H1 (cell line): ENCODE results near the gene PDE1C. TPM values are rescaled to one million over a fixed set of nuclear protein-coding genes. Genes with fewer than 3 reads are reported as not detected.

Experiments
- CTCF ChIA-PET: fragments of 300-600 bp; sonication (Branson Sonifier 250); formaldehyde crosslinking; loops from one replicate; lab custom pipeline; 2021; ENCODE audit not compliant: partially characterized antibody; lab: Charles Lee
- POLR2A ChIA-PET: fragments of 300-600 bp; sonication (Branson Sonifier 250); formaldehyde crosslinking; loops from one replicate; lab custom pipeline; 2021; ENCODE audit warnings: inconsistent platforms; ENCODE audit not compliant: partially characterized antibody; lab: Charles Lee
- DNase-seq, 2 experiments: peaks; one replicate each; pipeline versions ENCODE4 v3.0.0 to v3.0.0-alpha.2; 2010 to 2022; ENCODE audit warnings: low spot score in 2 of 2, low read depth in 1 of 2, mixed read lengths in 1 of 2
- FAIRE-seq: peaks from 2 replicates; lab custom pipeline; 2011; peaks lifted over from hg19 to GRCh38; lab: Jason Lieb, UNC
- H2AFZ ChIP-seq: 2 replicates; pipeline ENCODE4 v1.8.1; 2012; ENCODE audit warnings: low read length, inconsistent platforms
- H2AK5ac ChIP-seq: 2 replicates; pipeline ENCODE4 v1.6.1; 2013; ENCODE audit warnings: low read depth, low read length
- H2BK120ac ChIP-seq: replicated peaks from 2 replicates; pipeline ENCODE3; 2013; ENCODE audit warnings: low read depth, low read length, inconsistent platforms
- H2BK12ac ChIP-seq: 2 replicates; pipeline ENCODE4 v1.6.1; 2013; ENCODE audit warnings: low read depth, low read length
- H2BK15ac ChIP-seq: 2 replicates; pipeline ENCODE4 v1.6.1; 2013; ENCODE audit warnings: low read length
- H2BK20ac ChIP-seq: 2 replicates; pipeline ENCODE4 v1.6.1; 2013; ENCODE audit warnings: low read length
- H2BK5ac ChIP-seq: 2 replicates; pipeline ENCODE4 v1.6.1; 2013; ENCODE audit warnings: low read depth, low read length
- H3K14ac ChIP-seq: 2 replicates; pipeline ENCODE4 v1.6.1; 2013; ENCODE audit warnings: inconsistent platforms; ENCODE audit not compliant: insufficient read length
- H3K18ac ChIP-seq: 2 replicates; pipeline ENCODE4 v1.6.1; 2013; ENCODE audit warnings: low read length; ENCODE audit errors: extremely low read depth
- H3K23ac ChIP-seq: 2 replicates; pipeline ENCODE4 v1.6.1; 2013; ENCODE audit warnings: inconsistent platforms; ENCODE audit not compliant: insufficient read length
- H3K23me2 ChIP-seq: 2 replicates; pipeline ENCODE4 v1.6.1; 2013; ENCODE audit warnings: low read depth, low read length
- H3K27ac ChIP-seq: 2 replicates; pipeline ENCODE4 v1.6.1; 2011; ENCODE audit warnings: low read depth, low read length, inconsistent platforms
- H3K27me3 ChIP-seq, 4 experiments: replicated peaks in 1 of 4; 1 replicate in 1 of 4; 2 replicates in 3 of 4; pipeline versions ENCODE4 v1.6.1 to v1.8.1; 2011 to 2013; ENCODE audit warnings: low read length in 3 of 4, mild to moderate bottlenecking in 3 of 4, inconsistent platforms in 2 of 4, mixed read lengths in 2 of 4, moderate library complexity in 1 of 4; ENCODE audit not compliant: control insufficient read depth in 3 of 4, insufficient read depth in 3 of 4; ENCODE audit errors: extremely low read depth in 1 of 4
- H3K36me3 ChIP-seq, 4 experiments: 2 replicates each; pipeline versions ENCODE4 v1.6.1 to v1.8.1; 2011 to 2013; ENCODE audit warnings: mild to moderate bottlenecking in 4 of 4, low read length in 3 of 4, moderate library complexity in 2 of 4, control low read depth in 1 of 4, inconsistent platforms in 1 of 4; ENCODE audit not compliant: insufficient read depth in 4 of 4, control insufficient read depth in 2 of 4
- H3K4ac ChIP-seq: replicated peaks from 2 replicates; pipeline ENCODE3; 2013; ENCODE audit warnings: low read length, low read depth, mixed read lengths, inconsistent platforms; ENCODE audit not compliant: insufficient read length
- H3K4me1 ChIP-seq, 4 experiments: replicated peaks in 1 of 4; 1 replicate in 1 of 4; 2 replicates in 3 of 4; pipeline versions ENCODE4 v1.6.1 to v1.8.1; 2011 to 2013; ENCODE audit warnings: low read length in 3 of 4, inconsistent platforms in 2 of 4, mixed read lengths in 1 of 4; ENCODE audit not compliant: insufficient read depth in 4 of 4, control insufficient read depth in 3 of 4
- H3K4me2 ChIP-seq, 2 experiments: 2 replicates each; pipeline versions ENCODE4 v1.6.1 to v1.8.1; 2011 to 2013; ENCODE audit warnings: low read depth in 2 of 2, low read length in 2 of 2, control low read depth in 1 of 2, inconsistent platforms in 1 of 2, mild to moderate bottlenecking in 1 of 2; ENCODE audit not compliant: insufficient read depth in 1 of 2
- H3K4me3 ChIP-seq, 4 experiments: fragments of 200-600, 300-600 bp in 1 of 4; sonication (generic), shearing (Covaris generic), sonication (Bioruptor Twin) in 1 of 4; 2 replicates each; pipeline versions ENCODE4 v1.5.1 to v1.8.1; 2011 to 2016; ENCODE audit warnings: low read length in 4 of 4, low read depth in 3 of 4, control low read depth in 2 of 4, inconsistent platforms in 2 of 4, mild to moderate bottlenecking in 2 of 4, mixed read lengths in 1 of 4, moderate library complexity in 1 of 4; ENCODE audit not compliant: insufficient read depth in 2 of 4; ENCODE audit errors: extremely low read depth in 1 of 4
- H3K56ac ChIP-seq: replicated peaks from 2 replicates; pipeline ENCODE3; 2013; ENCODE audit warnings: low read depth, mild to moderate bottlenecking, mixed read lengths, low read length, inconsistent platforms; ENCODE audit not compliant: insufficient read length
- H3K79me1 ChIP-seq: 2 replicates; pipeline ENCODE4 v1.6.1; 2013; ENCODE audit warnings: low read depth, low read length, control low read depth
- H3K79me2 ChIP-seq, 2 experiments: 2 replicates each; pipeline versions ENCODE4 v1.6.1 to v1.8.1; 2012 to 2013; ENCODE audit warnings: low read length in 2 of 2, mild to moderate bottlenecking in 2 of 2, inconsistent platforms in 1 of 2; ENCODE audit not compliant: insufficient read depth in 2 of 2, control insufficient read depth in 1 of 2
- H3K9ac ChIP-seq, 4 experiments: replicated peaks in 1 of 4; 1 replicate in 1 of 4; 2 replicates in 3 of 4; pipeline versions ENCODE4 v1.6.1 to v1.8.1; 2011 to 2013; ENCODE audit warnings: low read depth in 3 of 4, low read length in 3 of 4, control low read depth in 2 of 4, mild to moderate bottlenecking in 2 of 4, moderate library complexity in 2 of 4, inconsistent platforms in 1 of 4; ENCODE audit errors: extremely low read depth in 1 of 4
- H3K9me3 ChIP-seq, 2 experiments: 2 replicates each; pipeline versions ENCODE4 v1.6.1 to v1.8.1; 2012 to 2013; ENCODE audit warnings: mild to moderate bottlenecking in 2 of 2, moderate library complexity in 2 of 2, control low read depth in 1 of 2, inconsistent platforms in 1 of 2, low read depth in 1 of 2, low read length in 1 of 2, mixed read lengths in 1 of 2; ENCODE audit not compliant: insufficient read depth in 2 of 2
- H4K20me1 ChIP-seq, 2 experiments: replicated peaks in 1 of 2; 2 replicates each; pipeline versions ENCODE3 to v1.8.1; 2011 to 2013; ENCODE audit warnings: inconsistent platforms in 2 of 2, low read length in 2 of 2, mild to moderate bottlenecking in 1 of 2; ENCODE audit not compliant: insufficient read depth in 2 of 2, control insufficient read depth in 1 of 2
- H4K5ac ChIP-seq: 2 replicates; pipeline ENCODE4 v1.6.1; 2013; ENCODE audit warnings: low read length, low read depth, mixed read lengths, inconsistent platforms; ENCODE audit not compliant: insufficient read length
- H4K8ac ChIP-seq: 2 replicates; pipeline ENCODE4 v1.8.0; 2013; ENCODE audit warnings: mild to moderate bottlenecking, moderate library complexity, low read length, inconsistent platforms; ENCODE audit not compliant: insufficient read depth; ENCODE audit errors: extremely low read depth
- H4K91ac ChIP-seq: replicated peaks from 2 replicates; pipeline ENCODE3; 2013; ENCODE audit warnings: low read length, mixed read lengths, inconsistent platforms; ENCODE audit not compliant: insufficient read length
- KDM1A ChIP-seq: fragments of 200-600, 300-600 bp; sonication (generic); IDR thresholded peaks from 2 replicates; pipeline ENCODE4 v1.7.1; 2016; ENCODE audit warnings: mild to moderate bottlenecking, low read length, borderline replicate concordance
- POLR2AphosphoS5 ChIP-seq: IDR thresholded peaks from 2 replicates; pipeline ENCODE4 v1.6.1; 2011; ENCODE audit warnings: low read depth, low read length
- SIN3A ChIP-seq, 2 experiments: IDR thresholded peaks in 1 of 2; conservative IDR thresholded peaks in 1 of 2; 2 replicates each; pipeline ENCODE4 v1.6.1; 2011 to 2012; ENCODE audit warnings: low read length in 2 of 2, improper control_type of control experiment in 1 of 2, low read depth in 1 of 2, mild to moderate bottlenecking in 1 of 2
- YY1 ChIP-seq: IDR thresholded peaks from 2 replicates; pipeline ENCODE4 v1.6.1; 2011; ENCODE audit warnings: low read depth, mild to moderate bottlenecking, low read length
- WGBS, 2 experiments: shearing (Covaris generic) in 1 of 2; methylation state at CpG; one replicate each; pipeline versions ENCODE4 v1.1.6 to v1.1.7; 2013 to 2015; ENCODE audit warnings: low lambda C conversion rate in 2 of 2, mixed read lengths in 2 of 2, inconsistent platforms in 1 of 2, low coverage in 1 of 2, missing lambda C conversion rate in 1 of 2; ENCODE audit not compliant: insufficient replicate concordance in 2 of 2, insufficient coverage in 1 of 2, insufficient read length in 1 of 2; ENCODE audit errors: extremely low coverage in 1 of 2, missing lambda C conversion rate in 1 of 2; 5-methylcytosine and 5-hydroxymethylcytosine counted together
- polyA plus RNA-seq, 7 experiments: library from polyadenylated mRNA; depleted of rRNA in 3 of 7; stranded (reverse) in 5 of 7; unstranded in 2 of 7; fragments of >200 nt in 5 of 7; fragments of 200-250 nt in 2 of 7; gene quantifications; 1 replicate in 5 of 7; 2 replicates in 1 of 7; 4 replicates in 1 of 7; pipeline versions ENCODE4 v1.2.1 to v1.2.3, GENCODE V29; 2011 to 2013; ENCODE audit warnings: missing spikeins in 2 of 7, mixed read lengths in 2 of 7
- total RNA-seq: library from RNA; stranded (reverse); fragmentation: NEBNext Ultra II Directional; extraction: Animal tissue kit (Norgen Biotek cat#: 25700); gene quantifications from 2 replicates; pipeline ENCODE4 v1.2.1, GENCODE V29; 2021

Gene PDE1C
- total and polyA plus RNA-seq, 2 of the 8 experiments (the other 6 are each of a cell fraction or from before 2014, with no cell fraction given) = 0.11 to 1.1 TPM

DNA sequence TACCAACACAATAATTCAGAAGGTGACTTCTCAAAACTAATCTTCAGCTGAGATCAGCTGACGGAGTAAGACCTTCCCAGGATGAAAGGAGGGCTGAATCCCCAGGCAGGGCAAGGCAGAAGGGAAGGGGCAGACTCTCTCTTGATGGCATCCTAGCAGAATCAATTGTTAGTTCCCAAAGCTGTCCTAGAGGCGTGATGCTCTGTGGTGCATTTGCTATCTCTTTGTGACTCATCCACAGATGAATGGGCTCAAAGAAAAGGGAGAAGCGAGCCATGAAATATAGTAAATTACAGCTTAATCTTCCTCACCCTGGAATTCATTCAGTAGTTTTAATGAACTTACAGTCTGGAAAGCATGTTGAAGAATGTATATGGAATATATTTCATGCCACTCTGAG, 37.2 kb downstream of the PDE1C start:
- H2AFZ ChIP-seq = no peak overlapping the region
- H3K9ac ChIP-seq = no peak overlapping the region
- no peak overlapping the region for H4K5ac ChIP-seq
- H3K23me2 ChIP-seq = no peaks in the 10 kb centered on the region; the same call in 1 of the 2 replicates
- H3K79me2 ChIP-seq = no peaks in the 10 kb centered on the region
- no peaks in the 10 kb centered on the region for H3K27me3 ChIP-seq
- no peak overlapping the region for H2BK15ac ChIP-seq
- ChIA-PET CTCF (interaction anchor here (0.8 to 1.3 kb wide), 5 partner anchors 9 to 219 kb away, joined by 3 to 6 read pairs (median 3); no protein-coding TSS in a partner anchor), POLR2A (no interaction called here)
- H3K79me1 ChIP-seq = no peaks in the 10 kb centered on the region
- H3K56ac ChIP-seq = no peak overlapping the region
- H3K18ac ChIP-seq = no peak overlapping the region
- H3K4me2 ChIP-seq = no peak overlapping the region
- H4K91ac ChIP-seq = no peak overlapping the region
- no peak overlapping the region for H3K14ac ChIP-seq
- no peak overlapping the region for H4K8ac ChIP-seq
- 0 out of 4 replicates have a peak, but pooled peaks cover 2 to 11% of the 10 kb centered on the region in 2 experiments for H3K9me3 ChIP-seq
- no peaks in the 10 kb centered on the region for H3K36me3 ChIP-seq
- 0 out of 2 replicates have a peak overlapping the region, but pooled peaks have one; percentile 9 for H2BK12ac ChIP-seq
- H3K4me3 ChIP-seq = no peak overlapping the region
- no peak overlapping the region for H2BK20ac ChIP-seq
- no peaks in the 10 kb centered on the region for H4K20me1 ChIP-seq
- WGBS, 2 experiments = 91% methylated on average over 3 of the region's 3 CpGs; no CpG with 5 or more reads in 1 of the 2 experiments
- H3K4ac ChIP-seq = no peak overlapping the region
- H3K27ac ChIP-seq = no peak overlapping the region
- no peaks in the 10 kb centered on the region for H3K4me1 ChIP-seq
- no peak overlapping the region for H2BK120ac ChIP-seq
- H3K23ac ChIP-seq = no peak overlapping the region
- no peak overlapping the region for H2AK5ac ChIP-seq
- no peak for FAIRE-seq
- H2BK5ac ChIP-seq = no peak overlapping the region
- no peak for DNase-seq
- TF ChIP-seq POLR2AphosphoS5 (no peak), KDM1A (no peak), YY1 (no peak), SIN3A (conservative IDR thresholded peaks at IDR 0.05 in 1 of 2, IDR thresholded peaks at IDR 0.05 in 1 of 2; ENCODE audit: low read depth in 1 of 2, low read length in 2 of 2) (no peak)
